Jurkat, Clone E6-1 (cell line): ENCODE data around the gene GPR37. TPM values are rescaled to one million over a fixed set of nuclear protein-coding genes. Genes with fewer than 3 reads are reported as not detected.

ENCODE experiments used
- DNase-seq: peaks from one replicate; pipeline ENCODE4 v3.0.0-alpha.2; 2011; ENCODE audit warnings: low read depth, low spot score
- H3K4me3 ChIP-seq: 2 replicates; pipeline ENCODE4 v1.5.1; 2011; ENCODE audit warnings: mild to moderate bottlenecking, low read length, control low read depth, moderate library complexity
- polyA plus RNA-seq: library from polyadenylated mRNA; unstranded; fragments of >200 nt; gene quantifications from one replicate; pipeline ENCODE4 v1.2.1, GENCODE V29; 2012; ENCODE audit warnings: missing spikeins; ENCODE audit not compliant: insufficient read length, insufficient read depth

The GPR37 gene
- polyA plus RNA-seq, result not detected

- H3K4me3 ChIP-seq, result no peak within 1 kb of the TSS
- peak; percentile 10 for DNase-seq
Measured at GRCh38 chr7:124765401-124766352, at the start of gene GPR37. GPR37 (minus strand) TSS chr7:124765792; CDS start chr7:124764976, 816 bp downstream.

GRCh38 chr7:124813994-124814798, 48.6 kb upstream of the GPR37 start:
- DNase-seq, result no peak
- no peak overlapping the region for H3K4me3 ChIP-seq

- no peak for DNase-seq
Measured at GRCh38 chr7:124812764-124813163, 47.2 kb upstream of the GPR37 start.

GRCh38 chr7:124811341-124811740, 45.7 kb upstream of the GPR37 start:
- no peak for DNase-seq
- H3K4me3 ChIP-seq, result no peak overlapping the region

More at GRCh38 chr7:124812764-124813163, 47.2 kb upstream of the GPR37 start:
- no peak overlapping the region for H3K4me3 ChIP-seq

- DNase-seq, result no peak
- H3K4me3 ChIP-seq, result no peak overlapping the region
Measured at GRCh38 chr7:124810605-124811004, 45.0 kb upstream of the GPR37 start.

- H3K4me3 ChIP-seq, result no peak overlapping the region
- no peak for DNase-seq
Measured at GRCh38 chr7:124808206-124808605, 42.6 kb upstream of the GPR37 start.

GRCh38 chr7:124801330-124801895, 35.8 kb upstream of the GPR37 start:
- no peak for DNase-seq
- H3K4me3 ChIP-seq, result no peak overlapping the region

- no peak for DNase-seq
- H3K4me3 ChIP-seq, result no peak overlapping the region
Measured at GRCh38 chr7:124800386-124800785, 34.8 kb upstream of the GPR37 start.

GRCh38 chr7:124799448-124799847, 33.9 kb upstream of the GPR37 start:
- no peak overlapping the region for H3K4me3 ChIP-seq
- DNase-seq, result no peak

- DNase-seq, result no peak
- H3K4me3 ChIP-seq, result no peak overlapping the region
Measured at GRCh38 chr7:124796771-124797170, 31.2 kb upstream of the GPR37 start.

GRCh38 chr7:124792696-124793095, 27.1 kb upstream of the GPR37 start:
- no peak overlapping the region for H3K4me3 ChIP-seq
- DNase-seq, result no peak

- no peak overlapping the region for H3K4me3 ChIP-seq
- DNase-seq, result no peak
Measured at GRCh38 chr7:124792002-124792401, 26.4 kb upstream of the GPR37 start.

- DNase-seq, result no peak
- no peak overlapping the region for H3K4me3 ChIP-seq
Measured at GRCh38 chr7:124791426-124791825, 25.8 kb upstream of the GPR37 start.

- no peak for DNase-seq
Measured at GRCh38 chr7:124790645-124791044, 25.1 kb upstream of the GPR37 start.

GRCh38 chr7:124785994-124786393, 20.4 kb upstream of the GPR37 start:
- no peak overlapping the region for H3K4me3 ChIP-seq
- no peak for DNase-seq

More at GRCh38 chr7:124790645-124791044, 25.1 kb upstream of the GPR37 start:
- no peak overlapping the region for H3K4me3 ChIP-seq

GRCh38 chr7:124784879-124785818, 19.6 kb upstream of the GPR37 start:
- DNase-seq, result peak; percentile 19
- no peak overlapping the region for H3K4me3 ChIP-seq

- no peak for DNase-seq
- H3K4me3 ChIP-seq, result no peak overlapping the region
Measured at GRCh38 chr7:124783271-124783670, 17.7 kb upstream of the GPR37 start.

GRCh38 chr7:124781907-124782734, 16.5 kb upstream of the GPR37 start:
- no peak for DNase-seq
- no peak overlapping the region for H3K4me3 ChIP-seq
